Esophagus muscularis mucosa (tissue), 4 donors: Measurements from ENCODE around the gene TMEM150C.

Experiments used
- CTCF ChIP-seq, 3 experiments: fragments of 200-600 bp in 2 of 3; fragments of 450-650 bp in 1 of 3; sonication (generic) in 2 of 3; IDR thresholded peaks; one replicate each; pipeline ENCODE4 v1.5.1; 2017 to 2019; ENCODE audit warnings: antibody characterized with exemption in 3 of 3, mild to moderate bottlenecking in 2 of 3, moderate library complexity in 1 of 3
- EP300 ChIP-seq: sonication (generic); formaldehyde crosslinking; IDR thresholded peaks from one replicate; pipeline ENCODE4 v1.6.1; 2017; ENCODE audit warnings: antibody characterized with exemption
- POLR2A ChIP-seq: fragments of 450-650 bp; IDR thresholded peaks from one replicate; pipeline ENCODE4 v1.6.1; 2017; ENCODE audit warnings: antibody characterized with exemption, moderate library complexity, mild to moderate bottlenecking, low read depth
- POLR2AphosphoS5 ChIP-seq, 2 donors: sonication (generic); formaldehyde crosslinking; IDR thresholded peaks; one replicate each; pipeline ENCODE4 v1.6.1; 2017; ENCODE audit warnings: antibody characterized with exemption in 2 of 2

- TF ChIP-seq CTCF (IDR thresholded peaks at IDR 0.05), result no peak
- no peak for TF ChIP-seq EP300
- TF ChIP-seq POLR2AphosphoS5 (IDR thresholded peaks at IDR 0.05), result no peak
- no peak for TF ChIP-seq POLR2A
Observed at GRCh38 chr4:82517043-82517442, 44.7 kb downstream of the TMEM150C start.
